HG03025 (cell line): ENCODE data around the gene CFAP410.

ENCODE experiments used
- ATAC-seq: cut with Tn5 transposase; IDR thresholded peaks from one replicate; pipeline ENCODE4 v1.9.1; 2021; ENCODE audit warnings: mild to moderate bottlenecking, moderate library complexity; ENCODE audit not compliant: unreplicated experiment, low FRiP score

CFAP410 gene

GRCh38 chr21:44338971-44339910, at the start of gene CFAP410:
CFAP410 (minus strand) TSS chr21:44339390; CDS start chr21:44339194, 196 bp downstream.
- peak; percentile 83 for ATAC-seq

- ATAC-seq, result no peak
Measured at GRCh38 chr21:44384968-44385367, 45.8 kb upstream of the CFAP410 start.

- ATAC-seq, result no peak
Measured at GRCh38 chr21:44383216-44383615, 44.0 kb upstream of the CFAP410 start.

DNA sequence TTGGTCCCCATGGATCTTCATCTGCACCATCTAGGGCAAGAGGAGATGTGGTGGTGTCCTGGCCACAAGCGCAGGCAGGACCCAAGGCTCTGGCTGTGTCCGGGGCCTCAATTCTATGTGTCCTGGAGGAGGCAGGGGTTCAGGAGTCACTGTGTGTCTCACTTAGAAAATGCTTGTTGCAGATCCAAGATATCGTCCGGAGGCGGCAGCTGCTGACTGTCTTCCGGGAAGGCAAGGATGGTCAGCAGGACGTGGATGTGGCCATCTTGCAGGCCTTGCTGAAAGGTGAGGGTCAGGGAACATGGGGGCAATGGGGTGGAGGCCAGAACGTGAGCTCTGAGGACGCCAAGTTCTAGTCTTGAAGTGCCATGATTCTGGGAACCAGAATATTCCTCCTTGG, 43.3 kb upstream of the CFAP410 start:
- no peak for ATAC-seq

DNA sequence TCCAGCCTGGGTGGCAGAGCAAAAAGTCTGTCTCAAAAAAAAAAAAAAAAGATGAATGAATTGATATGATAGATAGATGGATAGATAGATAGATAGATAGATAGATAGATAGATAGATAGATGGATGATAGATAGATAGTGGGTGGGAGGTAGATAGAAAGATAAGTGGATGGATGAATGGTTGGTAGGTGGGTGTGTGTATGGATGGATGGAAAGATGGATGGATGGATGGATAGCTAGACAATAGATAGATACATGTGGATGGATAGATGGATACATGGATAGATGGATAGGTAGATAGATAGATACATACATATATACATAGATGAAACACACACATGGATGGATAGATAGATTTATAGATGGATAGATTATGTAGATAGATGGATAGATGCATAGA, 42.7 kb upstream of the CFAP410 start:
- ATAC-seq, result no peak

DNA sequence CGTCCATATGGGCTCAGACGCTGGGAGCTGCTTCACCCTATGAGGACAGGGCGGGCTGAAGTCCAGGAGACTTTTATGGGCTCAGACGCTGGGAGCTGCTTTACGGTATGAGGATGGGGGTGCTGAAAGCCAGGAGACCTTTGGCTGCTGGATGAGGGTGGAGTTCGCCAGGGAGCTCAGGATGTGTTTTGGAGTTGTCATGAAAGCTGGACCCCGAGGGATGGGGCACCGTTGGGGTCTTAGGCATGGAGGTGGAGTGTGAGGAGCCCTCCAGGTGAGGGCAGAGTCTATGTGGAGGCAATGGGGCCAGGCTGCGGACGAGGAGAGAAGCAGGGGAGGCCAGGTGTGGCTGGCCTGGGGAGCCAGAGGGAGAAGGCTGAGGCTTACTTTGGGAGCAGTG, 41.7 kb upstream of the CFAP410 start:
- ATAC-seq, result no peak

GRCh38 chr21:44379991-44380865, 41.0 kb upstream of the CFAP410 start:
- ATAC-seq, result no peak

DNA sequence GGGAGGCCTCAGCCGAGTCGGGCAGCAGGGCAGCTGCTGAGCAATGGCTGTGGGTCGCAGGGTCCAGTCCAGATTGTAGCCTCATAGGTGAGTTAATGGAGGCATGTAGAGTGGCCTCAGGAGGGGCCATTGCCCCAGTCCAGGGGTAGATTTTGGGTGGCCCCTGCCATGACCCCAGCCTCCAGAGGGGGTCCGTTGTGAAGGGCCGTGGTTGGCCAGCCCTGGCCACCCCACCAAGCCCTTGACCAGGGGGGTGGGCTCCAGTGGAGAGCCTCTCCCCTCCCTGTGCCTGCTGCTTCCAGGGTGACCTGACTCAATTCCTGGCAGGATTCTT, 40.3 kb upstream of the CFAP410 start:
- no peak for ATAC-seq

DNA sequence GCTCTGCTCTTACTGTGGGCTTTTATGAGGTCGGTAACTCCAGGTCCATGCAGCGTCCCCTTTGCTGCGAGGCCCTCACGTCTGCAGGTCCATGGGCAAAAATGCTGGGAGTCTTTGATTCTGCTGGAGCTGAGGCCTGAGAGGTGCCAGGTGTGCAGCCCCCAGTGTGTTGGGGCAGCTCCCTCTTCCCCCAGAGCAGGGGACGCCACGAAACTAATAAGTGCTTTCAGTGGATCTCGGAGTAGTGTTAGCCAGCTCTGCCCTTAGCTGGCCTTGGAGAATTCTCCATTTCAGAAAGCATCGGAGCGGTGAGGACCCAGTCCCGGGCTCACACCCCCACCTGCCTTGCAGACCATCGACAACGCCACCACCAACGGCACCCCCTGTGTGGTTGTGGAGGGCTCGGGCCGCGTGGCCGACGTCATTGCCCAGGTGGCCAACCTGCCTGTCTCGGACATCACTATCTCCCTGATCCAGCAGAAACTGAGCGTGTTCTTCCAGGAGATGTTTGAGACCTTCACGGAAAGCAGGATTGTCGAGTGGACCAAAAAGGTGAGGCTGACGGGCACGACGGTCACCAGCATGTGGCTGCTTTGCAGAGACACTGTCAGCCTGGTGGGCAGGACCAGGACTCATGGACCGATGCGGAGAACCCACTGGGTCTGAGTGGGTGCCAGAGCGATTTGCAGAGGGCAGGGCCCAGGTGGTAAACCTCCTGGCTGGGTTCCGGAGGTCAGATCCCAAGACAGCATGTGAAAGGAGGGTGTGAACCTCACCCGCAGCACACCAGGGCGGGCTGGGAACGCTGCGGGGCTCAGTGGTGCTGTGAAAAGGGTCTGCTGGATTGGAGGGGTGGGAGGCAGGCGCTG, 39.7 kb upstream of the CFAP410 start:
- no peak for ATAC-seq

DNA sequence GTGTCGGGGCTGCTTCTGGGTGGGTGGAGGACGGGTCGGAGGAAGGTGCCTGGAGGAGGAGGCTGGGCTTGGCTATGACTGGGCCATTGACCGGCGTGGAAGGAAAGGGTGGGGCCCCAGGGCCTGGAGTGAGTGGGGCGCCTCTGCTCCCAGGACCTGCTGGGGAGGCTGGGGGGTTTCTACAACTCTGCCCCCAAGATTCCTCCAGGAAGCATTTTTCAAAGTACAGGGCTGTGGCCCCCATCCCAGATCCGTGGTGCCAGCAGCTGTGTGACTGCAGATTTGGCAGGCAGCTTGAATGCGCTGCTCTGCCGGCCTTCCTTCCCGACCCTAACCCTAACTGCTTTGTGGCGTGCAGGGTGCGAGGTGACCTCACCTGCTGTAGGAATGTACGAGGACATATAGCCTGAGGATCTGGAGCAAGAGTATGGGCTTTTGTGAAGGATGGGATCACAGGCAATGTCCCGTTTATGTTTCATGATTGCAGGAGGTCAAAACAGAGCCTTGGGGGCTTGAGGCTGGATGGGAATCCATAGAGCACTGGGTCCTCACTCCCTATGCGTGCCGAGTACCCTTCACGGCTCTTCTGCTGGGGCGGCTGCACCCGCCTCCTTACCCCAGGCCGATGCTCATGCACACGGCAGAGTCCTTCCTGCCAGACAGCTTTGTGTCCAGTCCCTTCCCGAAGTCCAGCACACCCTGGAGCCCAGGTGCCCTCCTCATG, 38.9 kb upstream of the CFAP410 start:
- no peak for ATAC-seq

- no peak for ATAC-seq
Measured at GRCh38 chr21:44377201-44377921, 38.2 kb upstream of the CFAP410 start.

DNA sequence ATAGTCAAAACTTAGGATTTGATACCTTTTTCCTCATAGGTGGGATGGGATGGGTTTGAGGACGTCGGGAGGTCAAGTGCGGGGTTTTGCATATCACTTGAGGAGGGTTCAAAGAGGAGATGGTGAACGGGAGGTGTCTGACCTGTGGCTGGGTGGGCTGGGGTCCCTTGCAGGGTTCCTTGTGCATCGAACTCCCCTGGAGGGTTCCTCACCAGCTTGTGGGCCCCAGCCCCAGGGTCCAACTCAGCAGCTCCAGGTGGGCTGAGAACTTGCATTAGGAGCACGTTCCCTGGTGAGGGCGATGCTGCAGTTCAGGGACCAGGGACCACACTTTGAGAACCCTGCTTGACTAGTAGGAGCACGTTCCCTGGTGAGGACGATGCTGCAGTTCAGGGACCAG, 37.4 kb upstream of the CFAP410 start:
- no peak for ATAC-seq

- ATAC-seq, result no peak
Measured at GRCh38 chr21:44375761-44376241, 36.6 kb upstream of the CFAP410 start.

DNA sequence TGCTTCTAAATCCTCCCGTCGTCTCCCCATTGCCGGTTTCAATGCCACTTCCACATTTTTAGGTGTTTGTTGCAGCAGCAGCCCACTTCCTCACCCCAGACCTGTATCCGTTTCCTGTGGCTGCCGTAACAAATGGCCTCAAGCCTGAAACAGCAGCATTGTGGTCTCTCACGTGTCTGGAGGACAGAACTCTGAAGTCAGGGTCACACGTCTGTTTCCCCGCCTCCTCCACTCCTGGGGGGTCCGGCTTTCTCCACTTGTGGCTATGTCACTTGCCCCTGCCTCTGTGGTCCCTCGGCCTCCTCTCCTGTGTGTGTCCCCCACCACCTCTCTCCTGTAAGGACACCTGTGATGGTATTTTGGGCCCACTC, 36.1 kb upstream of the CFAP410 start:
- ATAC-seq, result no peak

DNA sequence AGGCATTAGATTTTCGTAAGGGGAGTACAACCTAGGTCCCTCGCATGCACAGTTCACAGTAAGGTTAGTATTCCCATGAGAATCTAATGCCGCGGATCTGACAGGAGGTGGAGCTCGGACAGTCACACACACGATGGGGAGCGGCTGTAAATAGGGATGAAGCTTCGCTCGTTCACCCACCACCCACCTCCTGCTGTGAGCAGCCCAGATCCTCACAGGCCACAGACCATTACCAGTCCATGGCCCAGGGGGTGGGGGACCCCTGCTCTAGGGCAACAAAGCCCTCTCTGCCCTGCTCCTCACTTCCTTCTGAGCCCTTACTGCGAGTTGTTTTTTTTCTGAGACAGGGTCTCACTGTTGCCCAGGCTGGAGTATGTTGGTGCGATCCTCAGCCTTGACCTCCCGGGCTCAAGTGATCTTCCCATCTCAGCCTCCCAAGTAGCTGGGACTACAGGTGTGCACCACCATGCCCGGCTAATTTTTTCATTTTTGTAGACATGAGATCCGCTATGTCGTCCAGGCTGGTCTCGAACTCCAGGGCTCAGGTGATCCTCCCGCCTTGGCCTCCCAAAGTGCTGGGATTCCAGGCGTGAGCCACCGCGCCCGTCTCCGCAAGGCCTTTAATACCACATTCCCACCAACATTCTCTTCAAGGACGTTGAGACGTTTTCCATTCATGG, 35.6 kb upstream of the CFAP410 start:
- ATAC-seq, result no peak

GRCh38 chr21:44372616-44373015, 33.4 kb upstream of the CFAP410 start:
- ATAC-seq, result no peak

- ATAC-seq, result no peak
Measured at GRCh38 chr21:44371596-44371995, 32.4 kb upstream of the CFAP410 start.

DNA sequence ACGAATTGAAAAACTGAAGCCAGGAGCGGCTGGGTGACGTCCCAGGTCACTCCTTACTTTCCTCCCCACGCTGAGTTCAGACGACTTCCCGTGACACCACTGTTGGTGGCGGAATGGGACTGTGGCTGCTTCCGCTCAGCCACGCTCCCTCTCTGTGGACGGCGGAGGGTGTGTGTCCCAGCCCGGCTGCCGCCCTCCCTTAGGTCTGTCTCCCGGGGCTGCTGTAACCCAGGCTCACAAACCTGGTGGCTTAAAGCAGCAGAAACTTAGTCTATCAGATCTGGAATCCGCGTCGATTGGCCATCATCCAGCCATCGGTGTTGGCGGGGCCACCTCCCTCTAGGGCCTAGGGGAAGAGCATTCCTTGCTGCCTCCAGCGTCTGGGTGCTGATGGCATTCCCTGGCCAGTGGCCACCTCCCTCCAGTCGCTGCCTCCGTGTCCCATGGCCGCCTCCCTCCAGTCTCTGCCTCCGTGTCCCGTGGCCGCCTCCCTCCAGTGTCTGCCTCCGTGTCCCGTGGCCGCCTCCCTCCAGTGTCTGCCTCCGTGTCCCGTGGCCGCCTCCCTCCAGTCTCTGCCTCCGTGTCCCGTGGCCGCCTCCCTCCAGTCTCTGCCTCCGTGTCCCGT, 31.7 kb upstream of the CFAP410 start:
- no peak for ATAC-seq
